DMS114 treated with DMSO at 0.1 percent for 48 hours (cell line): ENCODE data around the gene GPR143.

Experiments
- DNase-seq: peaks from one replicate; lab custom pipeline; 2025; ENCODE audit not compliant: unreplicated experiment; lab: John Stamatoyannopoulos, UW

The GPR143 gene

GRCh38 chrX:9676306-9676705 lies 89.3 kb downstream of the GPR143 start:
- no peak for DNase-seq
